CD4-positive, CD25-positive, alpha-beta regulatory T cell (primary cell): ENCODE data around the gene BMP7. TPM values are rescaled to one million over a fixed set of nuclear protein-coding genes. Genes with fewer than 3 reads are reported as not detected.
A peak's percentile ranks its signal among the peaks of the same experiment; 100 is the strongest.
"Not testable (repeated sequence)": the region's sequence is repeated elsewhere in the genome, so short reads cannot be mapped to it uniquely, and the experiment has no call there.

Source experiments
- ATAC-seq, 2 donors: fragments of 150-1000 bp; cut with Tn5 transposase; one replicate each; pipeline ENCODE4 v1.10.0; 2021; ENCODE audit warnings: low read depth in 2 of 2, moderate number of reproducible peaks in 2 of 2, moderate library complexity in 1 of 2
- DNase-seq, 3 donors: peaks; one replicate each; pipeline versions ENCODE4 v3.0.0 to v3.0.0-alpha.2; 2012 to 2022; ENCODE audit warnings: mixed read lengths in 1 of 3
- H3K27ac ChIP-seq: one replicate; pipeline ENCODE4 v1.7.0; 2013; ENCODE audit warnings: mild to moderate bottlenecking, low read length; ENCODE audit not compliant: insufficient read depth, poor library complexity, severe bottlenecking
- H3K27me3 ChIP-seq: one replicate; pipeline ENCODE4 v1.7.0; 2013; ENCODE audit warnings: low read length; ENCODE audit not compliant: control insufficient read depth, insufficient read depth
- H3K36me3 ChIP-seq: one replicate; pipeline ENCODE4 v1.7.0; 2013; ENCODE audit warnings: mild to moderate bottlenecking, low read length, moderate library complexity; ENCODE audit not compliant: control insufficient read depth, insufficient read depth
- H3K4me1 ChIP-seq: 2 replicates; pipeline ENCODE4 v1.7.0; 2013; ENCODE audit warnings: mild to moderate bottlenecking, low read length; ENCODE audit not compliant: insufficient read depth, control insufficient read depth, poor library complexity, severe bottlenecking
- H3K4me3 ChIP-seq: one replicate; pipeline ENCODE4 v1.7.0; 2013; ENCODE audit warnings: low read depth, mild to moderate bottlenecking, low read length, moderate library complexity
- H3K9me3 ChIP-seq, 2 experiments: 1 replicate in 1 of 2; 2 replicates in 1 of 2; pipeline ENCODE4 v1.7.0; 2013; ENCODE audit warnings: low read length in 2 of 2, mild to moderate bottlenecking in 1 of 2, moderate library complexity in 1 of 2; ENCODE audit not compliant: control insufficient read depth in 2 of 2
- H3K27ac Mint-ChIP-seq, 3 donors: one replicate each; pipeline ENCODE4 v1.8.0; 2020 to 2022; ENCODE audit warnings: mild to moderate bottlenecking in 3 of 3, mixed read lengths in 3 of 3, moderate library complexity in 2 of 3
- H3K27me3 Mint-ChIP-seq: one replicate; pipeline ENCODE4 v1.8.0; 2022; ENCODE audit warnings: mild to moderate bottlenecking, mixed read lengths
- H3K36me3 Mint-ChIP-seq: one replicate; pipeline ENCODE4 v1.8.0; 2020; ENCODE audit warnings: mixed read lengths
- H3K4me1 Mint-ChIP-seq, 4 donors: one replicate each; pipeline ENCODE4 v1.8.0; 2020 to 2022; ENCODE audit warnings: mixed read lengths in 4 of 4, mild to moderate bottlenecking in 1 of 4
- H3K4me3 Mint-ChIP-seq, 4 donors: one replicate each; pipeline ENCODE4 v1.8.0; 2020 to 2022; ENCODE audit warnings: mild to moderate bottlenecking in 4 of 4, mixed read lengths in 4 of 4, moderate library complexity in 3 of 4
- H3K9me3 Mint-ChIP-seq, 7 donors: one replicate each; pipeline ENCODE4 v1.8.0; 2020 to 2022; ENCODE audit warnings: mixed read lengths in 7 of 7, mild to moderate bottlenecking in 3 of 7, moderate library complexity in 2 of 7
- polyA plus RNA-seq, 4 donors: library from polyadenylated mRNA; unstranded; fragments of 300-500 nt; fragmentation: Illumina TruSeq; gene quantifications; one replicate each; pipeline ENCODE4 v1.2.3, GENCODE V29; 2021
- total RNA-seq: library from RNA; stranded (reverse); gene quantifications from one replicate; pipeline ENCODE4 v1.2.3, GENCODE V29; 2022

The BMP7 gene
- total and polyA plus RNA-seq, 5 donors from 2014 or later = not detected

GRCh38 chr20:57194154-57194553 lies 72.3 kb downstream of the BMP7 start:
- Mint-ChIP-seq H3K4me1 (no peaks in the 10 kb centered on the region), H3K9me3 (peaks cover 0 to 3% (median 0%) of the 10 kb centered on the region in 7 donors), H3K36me3 (no peaks in the 10 kb centered on the region), H3K27me3 (no peaks in the 10 kb centered on the region), H3K4me3 (no peak overlapping the region), H3K27ac (no peak overlapping the region)
- H3K9me3 ChIP-seq = no peaks in the 10 kb centered on the region
- no peak overlapping the region for H3K27ac ChIP-seq
- no peak overlapping the region for H3K4me3 ChIP-seq
- no peaks in the 10 kb centered on the region for H3K27me3 ChIP-seq
- H3K36me3 ChIP-seq = no peaks in the 10 kb centered on the region
- H3K4me1 ChIP-seq = no peaks in the 10 kb centered on the region
- ATAC-seq = no peak
- no peak for DNase-seq

GRCh38 chr20:57193094-57193493 lies 73.3 kb downstream of the BMP7 start:
- Histone ChIP-seq H3K9me3 (no peaks in the 10 kb centered on the region), H3K27ac (no peak overlapping the region), H3K27me3 (no peaks in the 10 kb centered on the region), H3K4me3 (no peak overlapping the region), H3K4me1 (no peaks in the 10 kb centered on the region), H3K36me3 (no peaks in the 10 kb centered on the region)
- no peak for DNase-seq
- H3K4me3 Mint-ChIP-seq = no peak overlapping the region
- peaks cover 0 to 3% (median 0%) of the 10 kb centered on the region in 7 donors for H3K9me3 Mint-ChIP-seq
- no peaks in the 10 kb centered on the region for H3K4me1 Mint-ChIP-seq
- H3K27me3 Mint-ChIP-seq = no peaks in the 10 kb centered on the region
- no peak for ATAC-seq
- no peaks in the 10 kb centered on the region for H3K36me3 Mint-ChIP-seq
- no peak overlapping the region for H3K27ac Mint-ChIP-seq

- no peak for ATAC-seq
- H3K36me3 Mint-ChIP-seq = no peaks in the 10 kb centered on the region
Observed at GRCh38 chr20:57192311-57192710, 74.1 kb downstream of the BMP7 start.

GRCh38 chr20:57191265-57191638 lies 75.2 kb downstream of the BMP7 start:
- H3K4me3 ChIP-seq, H3K27ac Mint-ChIP-seq, H3K9me3 Mint-ChIP-seq, H3K4me3 Mint-ChIP-seq, H3K27me3 ChIP-seq, H3K27me3 Mint-ChIP-seq, H3K36me3 Mint-ChIP-seq, DNase-seq, H3K4me1 ChIP-seq, H3K36me3 ChIP-seq, H3K9me3 ChIP-seq, H3K4me1 Mint-ChIP-seq, H3K27ac ChIP-seq, ATAC-seq: not testable (repeated sequence)

More at GRCh38 chr20:57192311-57192710, 74.1 kb downstream of the BMP7 start:
- Histone ChIP-seq H3K4me1 (no peaks in the 10 kb centered on the region), H3K4me3 (no peak overlapping the region), H3K27me3 (no peaks in the 10 kb centered on the region), H3K36me3 (no peaks in the 10 kb centered on the region), H3K9me3 (no peaks in the 10 kb centered on the region), H3K27ac (no peak overlapping the region)
- Mint-ChIP-seq H3K4me3 (peak overlapping the region in 1 of 4 donors; percentile 40), H3K27me3 (no peaks in the 10 kb centered on the region), H3K27ac (no peak overlapping the region), H3K4me1 (no peaks in the 10 kb centered on the region), H3K9me3 (peaks cover 0 to 3% (median 0%) of the 10 kb centered on the region in 7 donors)
- no peak for DNase-seq

GRCh38 chr20:57190536-57191264 lies 75.7 kb downstream of the BMP7 start:
- Mint-ChIP-seq H3K4me1 (no peaks in the 10 kb centered on the region), H3K9me3 (peaks cover 0 to 3% (median 0%) of the 10 kb centered on the region in 7 donors), H3K4me3 (no peak overlapping the region), H3K27ac (no peak overlapping the region), H3K36me3 (no peaks in the 10 kb centered on the region), H3K27me3 (no peaks in the 10 kb centered on the region)
- Histone ChIP-seq H3K27me3 (no peaks in the 10 kb centered on the region), H3K27ac (no peak overlapping the region), H3K4me1 (no peaks in the 10 kb centered on the region), H3K9me3 (no peaks in the 10 kb centered on the region), H3K36me3 (no peaks in the 10 kb centered on the region), H3K4me3 (no peak overlapping the region)
- no peak for ATAC-seq
- no peak for DNase-seq

- Mint-ChIP-seq H3K4me1 (no peaks in the 10 kb centered on the region), H3K9me3 (peaks cover 0 to 3% (median 0%) of the 10 kb centered on the region in 7 donors), H3K27ac (peak overlapping the region in 1 of 3 donors; percentile 76), H3K27me3 (no peaks in the 10 kb centered on the region), H3K4me3 (no peak overlapping the region), H3K36me3 (no peaks in the 10 kb centered on the region)
- no peak overlapping the region for H3K27ac ChIP-seq
- ATAC-seq = no peak
- no peaks in the 10 kb centered on the region for H3K9me3 ChIP-seq
- no peak overlapping the region for H3K4me3 ChIP-seq
- DNase-seq = no peak
- no peaks in the 10 kb centered on the region for H3K36me3 ChIP-seq
- H3K27me3 ChIP-seq = no peaks in the 10 kb centered on the region
- H3K4me1 ChIP-seq = no peaks in the 10 kb centered on the region
Observed at GRCh38 chr20:57189713-57190112, 76.7 kb downstream of the BMP7 start.

GRCh38 chr20:57188576-57189079 lies 77.8 kb downstream of the BMP7 start:
- Histone ChIP-seq H3K4me1 (no peaks in the 10 kb centered on the region), H3K36me3 (no peaks in the 10 kb centered on the region), H3K27me3 (no peaks in the 10 kb centered on the region), H3K4me3 (no peak overlapping the region), H3K9me3 (no peaks in the 10 kb centered on the region), H3K27ac (no peak overlapping the region)
- ATAC-seq (no peak), DNase-seq (no peak)
- Mint-ChIP-seq H3K9me3 (peaks cover 0 to 3% (median 0%) of the 10 kb centered on the region in 7 donors), H3K27ac (no peak overlapping the region), H3K27me3 (no peaks in the 10 kb centered on the region), H3K4me1 (no peaks in the 10 kb centered on the region), H3K4me3 (no peak overlapping the region), H3K36me3 (no peaks in the 10 kb centered on the region)

- Mint-ChIP-seq H3K9me3 (peaks cover 0 to 2% (median 0%) of the 10 kb centered on the region in 7 donors), H3K36me3 (no peaks in the 10 kb centered on the region), H3K4me1 (no peaks in the 10 kb centered on the region), H3K4me3 (no peak overlapping the region), H3K27ac (no peak overlapping the region), H3K27me3 (no peaks in the 10 kb centered on the region)
- DNase-seq (no peak), ATAC-seq (no peak)
- H3K4me1 ChIP-seq = no peaks in the 10 kb centered on the region
- no peaks in the 10 kb centered on the region for H3K9me3 ChIP-seq
- no peaks in the 10 kb centered on the region for H3K27me3 ChIP-seq
- no peak overlapping the region for H3K4me3 ChIP-seq
- H3K36me3 ChIP-seq = no peaks in the 10 kb centered on the region
- H3K27ac ChIP-seq = no peak overlapping the region
Observed at GRCh38 chr20:57188056-57188455, 78.4 kb downstream of the BMP7 start.
